Progenitor cell of endocrine pancreas (in vitro differentiated cells): ENCODE measurements around the gene APOBEC3A. TPM values are rescaled to one million over a fixed set of nuclear protein-coding genes. Genes with fewer than 3 reads are reported as not detected.

Experiments used
- DNase-seq: peaks from one replicate; pipeline ENCODE4 v3.0.0; 2021; ENCODE audit warnings: low spot score; ENCODE audit not compliant: unreplicated experiment
- H3K27ac Mint-ChIP-seq: 2 replicates; pipeline ENCODE4 v1.8.0; 2021; ENCODE audit warnings: mild to moderate bottlenecking, moderate library complexity, mixed read lengths
- H3K27me3 Mint-ChIP-seq: 2 replicates; pipeline ENCODE4 v1.8.0; 2021; ENCODE audit warnings: mixed read lengths
- H3K36me3 Mint-ChIP-seq: 2 replicates; pipeline ENCODE4 v1.8.0; 2022; ENCODE audit warnings: mixed read lengths; ENCODE audit not compliant: insufficient read depth
- H3K4me1 Mint-ChIP-seq: 2 replicates; pipeline ENCODE4 v1.8.0; 2021; ENCODE audit warnings: low read depth, mixed read lengths
- H3K4me3 Mint-ChIP-seq: 2 replicates; pipeline ENCODE4 v1.8.0; 2021; ENCODE audit warnings: low read depth, mild to moderate bottlenecking, moderate library complexity, mixed read lengths
- H3K9me3 Mint-ChIP-seq: 2 replicates; pipeline ENCODE4 v1.8.0; 2021; ENCODE audit warnings: low read depth, mixed read lengths
- long read RNA-seq: library from polyadenylated mRNA; unstranded; transcript quantifications from one replicate; pipeline ENCODE4 v2.0.0, GENCODE V29; 2020
- total RNA-seq: library from RNA; stranded (reverse); gene quantifications from 2 replicates; pipeline ENCODE4 v1.2.1, GENCODE V29; 2021
- TF ChIP-seq, protein P1 (sequence below): fragments of 200-600 bp; sonication (generic); IDR thresholded peaks from one replicate; pipeline ENCODE4 v1.5.0; 2021; ENCODE audit warnings: antibody characterized with exemption, mild to moderate bottlenecking; ENCODE audit not compliant: unreplicated experiment

The APOBEC3A gene
- not detected in 2 replicates for total RNA-seq
- long read RNA-seq, result 0 reads

DNA sequence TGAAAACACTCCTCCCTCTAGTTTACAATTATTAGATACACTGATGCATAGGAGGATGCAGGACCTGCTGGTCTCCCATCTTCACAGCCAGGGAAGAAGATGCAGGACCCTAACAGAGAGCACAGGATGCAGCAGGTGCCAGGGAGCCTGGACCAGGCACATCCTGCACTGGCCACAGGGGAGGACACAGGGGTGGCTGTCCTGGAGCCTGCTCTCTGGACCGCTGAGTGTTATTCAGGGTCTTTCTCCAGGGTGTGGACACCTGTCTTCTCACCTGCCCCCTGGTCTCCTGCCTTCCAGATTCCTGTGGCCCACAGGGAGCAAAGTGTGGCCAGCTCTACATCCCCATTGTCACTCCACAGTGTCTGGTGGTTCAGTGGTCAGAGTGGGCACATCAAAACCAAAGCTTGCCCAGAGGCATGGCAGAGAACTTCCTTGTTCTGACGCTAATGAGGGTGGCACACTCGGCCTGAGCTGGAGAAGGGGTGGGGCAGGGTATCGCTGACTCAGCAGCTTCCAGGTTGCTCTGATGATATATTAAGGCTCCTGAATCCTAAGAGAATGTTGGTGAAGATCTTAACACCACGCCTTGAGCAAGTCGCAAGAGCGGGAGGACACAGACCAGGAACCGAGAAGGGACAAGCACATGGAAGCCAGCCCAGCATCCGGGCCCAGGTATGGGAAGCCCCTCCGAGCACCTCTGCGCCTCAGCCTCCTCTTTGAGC, at the start of gene APOBEC3A:
Gene APOBEC3A (plus strand): TSS at position 564 of the 725 bp plus-strand sequence. CDS start 83 bp downstream, at position 647.
- H3K9me3 Mint-ChIP-seq, result no peaks in the 10 kb centered on the region
- no peak for DNase-seq
- no peak within 1 kb of the TSS for H3K4me3 Mint-ChIP-seq
- TF ChIP-seq, protein P1, sequence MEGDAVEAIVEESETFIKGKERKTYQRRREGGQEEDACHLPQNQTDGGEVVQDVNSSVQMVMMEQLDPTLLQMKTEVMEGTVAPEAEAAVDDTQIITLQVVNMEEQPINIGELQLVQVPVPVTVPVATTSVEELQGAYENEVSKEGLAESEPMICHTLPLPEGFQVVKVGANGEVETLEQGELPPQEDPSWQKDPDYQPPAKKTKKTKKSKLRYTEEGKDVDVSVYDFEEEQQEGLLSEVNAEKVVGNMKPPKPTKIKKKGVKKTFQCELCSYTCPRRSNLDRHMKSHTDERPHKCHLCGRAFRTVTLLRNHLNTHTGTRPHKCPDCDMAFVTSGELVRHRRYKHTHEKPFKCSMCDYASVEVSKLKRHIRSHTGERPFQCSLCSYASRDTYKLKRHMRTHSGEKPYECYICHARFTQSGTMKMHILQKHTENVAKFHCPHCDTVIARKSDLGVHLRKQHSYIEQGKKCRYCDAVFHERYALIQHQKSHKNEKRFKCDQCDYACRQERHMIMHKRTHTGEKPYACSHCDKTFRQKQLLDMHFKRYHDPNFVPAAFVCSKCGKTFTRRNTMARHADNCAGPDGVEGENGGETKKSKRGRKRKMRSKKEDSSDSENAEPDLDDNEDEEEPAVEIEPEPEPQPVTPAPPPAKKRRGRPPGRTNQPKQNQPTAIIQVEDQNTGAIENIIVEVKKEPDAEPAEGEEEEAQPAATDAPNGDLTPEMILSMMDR, result no peak
- peaks cover 33% of the 10 kb centered on the region for H3K27me3 Mint-ChIP-seq
- no peaks in the 10 kb centered on the region for H3K36me3 Mint-ChIP-seq
- no peak within 1 kb of the TSS for H3K27ac Mint-ChIP-seq
- H3K4me1 Mint-ChIP-seq, result peaks cover 6% of the 10 kb centered on the region

GRCh38 chr22:38907767-38908166, 49.6 kb upstream of the APOBEC3A start:
- Mint-ChIP-seq H3K27me3 (peaks cover 24% of the 10 kb centered on the region), H3K27ac (no peak overlapping the region), H3K4me3 (no peak overlapping the region), H3K9me3 (peaks cover 11% of the 10 kb centered on the region), H3K4me1 (no peaks in the 10 kb centered on the region), H3K36me3 (no peaks in the 10 kb centered on the region)
- TF ChIP-seq, protein P1, result no peak
- DNase-seq, result no peak

GRCh38 chr22:38911434-38911833, 46.0 kb upstream of the APOBEC3A start:
- peaks cover 3% of the 10 kb centered on the region for H3K9me3 Mint-ChIP-seq
- no peaks in the 10 kb centered on the region for H3K36me3 Mint-ChIP-seq
- H3K27me3 Mint-ChIP-seq, result peaks cover 51% of the 10 kb centered on the region
- H3K4me3 Mint-ChIP-seq, result no peak overlapping the region
- DNase-seq, result no peak
- H3K27ac Mint-ChIP-seq, result no peak overlapping the region
- H3K4me1 Mint-ChIP-seq, result no peaks in the 10 kb centered on the region
- TF ChIP-seq, protein P1, result no peak

- Mint-ChIP-seq H3K9me3 (no peaks in the 10 kb centered on the region), H3K36me3 (no peaks in the 10 kb centered on the region), H3K4me1 (peaks cover 37% of the 10 kb centered on the region), H3K27ac (peak overlapping the region; percentile 25), H3K27me3 (peaks cover 31% of the 10 kb centered on the region), H3K4me3 (no peak overlapping the region)
- TF ChIP-seq, protein P1, result no peak
- no peak for DNase-seq
Measured at GRCh38 chr22:38919631-38920190, 37.7 kb upstream of the APOBEC3A start.

GRCh38 chr22:38921120-38921519, 36.3 kb upstream of the APOBEC3A start:
- Mint-ChIP-seq H3K36me3 (no peaks in the 10 kb centered on the region), H3K9me3 (no peaks in the 10 kb centered on the region), H3K27me3 (peaks cover 22% of the 10 kb centered on the region), H3K4me3 (no peak overlapping the region), H3K27ac (no peak overlapping the region), H3K4me1 (peaks cover 45% of the 10 kb centered on the region)
- TF ChIP-seq, protein P1, result no peak
- DNase-seq, result no peak
